Measurements from ENCODE around the gene MCM6. TPM values are rescaled to one million over a fixed set of nuclear protein-coding genes. Genes with fewer than 3 reads are reported as not detected.

Gene MCM6
- total RNA-seq, 1 experiment from 2014 or later, result 44.1 TPM

- H3K9me3 Mint-ChIP-seq (ENCODE audit: low read depth, unreplicated experiment), result no peaks in the 10 kb centered on the region
- H3K27me3 Mint-ChIP-seq (ENCODE audit: unreplicated experiment), result no peaks in the 10 kb centered on the region
- H3K4me1 Mint-ChIP-seq (ENCODE audit: low read depth, unreplicated experiment), result no peaks in the 10 kb centered on the region
- H3K4me3 Mint-ChIP-seq (ENCODE audit: low read depth, unreplicated experiment), result no peak overlapping the region
- H3K36me3 Mint-ChIP-seq (ENCODE audit: insufficient read depth, unreplicated experiment), result peaks cover 23% of the 10 kb centered on the region
- intact Hi-C loops (cut with micrococcal nuclease; ENCODE audit: unreplicated experiment), result no loop called here
- CTCF ChIA-PET, result no interaction called here
- TF ChIP-seq CTCF (IDR thresholded peaks at IDR 0.05; ENCODE audit: unreplicated experiment), result no peak
- no peak overlapping the region for H3K27ac Mint-ChIP-seq (ENCODE audit: unreplicated experiment)
- BruUV-seq (replicated peaks), result no TSS peak
- no peak for DNase-seq
These were observed 27.4 kb upstream of the MCM6 start for GRCh38 chr2:135903650-135904049.

- Mint-ChIP-seq H3K4me3 (ENCODE audit: low read depth, unreplicated experiment) (no peak overlapping the region), H3K27me3 (ENCODE audit: unreplicated experiment) (no peaks in the 10 kb centered on the region), H3K4me1 (ENCODE audit: low read depth, unreplicated experiment) (no peaks in the 10 kb centered on the region), H3K9me3 (ENCODE audit: low read depth, unreplicated experiment) (no peaks in the 10 kb centered on the region), H3K36me3 (ENCODE audit: insufficient read depth, unreplicated experiment) (peaks cover 14% of the 10 kb centered on the region), H3K27ac (ENCODE audit: unreplicated experiment) (no peak overlapping the region)
- CTCF ChIA-PET, result no interaction called here
- TF ChIP-seq CTCF (IDR thresholded peaks at IDR 0.05; ENCODE audit: unreplicated experiment), result no peak
- no peak for DNase-seq
- no TSS peak for BruUV-seq (replicated peaks)
- intact Hi-C loops (cut with micrococcal nuclease; ENCODE audit: unreplicated experiment), result no loop called here
These were observed 23.3 kb upstream of the MCM6 start for GRCh38 chr2:135899567-135899966.

- peaks cover 8% of the 10 kb centered on the region for H3K36me3 Mint-ChIP-seq (ENCODE audit: insufficient read depth, unreplicated experiment)
- intact Hi-C loops (cut with micrococcal nuclease; ENCODE audit: unreplicated experiment), result no loop called here
- no peak overlapping the region for H3K4me3 Mint-ChIP-seq (ENCODE audit: low read depth, unreplicated experiment)
- H3K4me1 Mint-ChIP-seq (ENCODE audit: low read depth, unreplicated experiment), result no peaks in the 10 kb centered on the region
- no TSS peak for BruUV-seq (replicated peaks)
- no peak overlapping the region for H3K27ac Mint-ChIP-seq (ENCODE audit: unreplicated experiment)
- TF ChIP-seq CTCF (IDR thresholded peaks at IDR 0.05; ENCODE audit: unreplicated experiment), result no peak
- CTCF ChIA-PET, result no interaction called here
- H3K27me3 Mint-ChIP-seq (ENCODE audit: unreplicated experiment), result no peaks in the 10 kb centered on the region
- no peaks in the 10 kb centered on the region for H3K9me3 Mint-ChIP-seq (ENCODE audit: low read depth, unreplicated experiment)
- DNase-seq, result no peak
These were observed 22.1 kb upstream of the MCM6 start for GRCh38 chr2:135898234-135898786.

GRCh38 chr2:135894930-135895329, 18.7 kb upstream of the MCM6 start:
- Mint-ChIP-seq H3K27ac (ENCODE audit: unreplicated experiment) (no peak overlapping the region), H3K4me3 (ENCODE audit: low read depth, unreplicated experiment) (no peak overlapping the region), H3K9me3 (ENCODE audit: low read depth, unreplicated experiment) (no peaks in the 10 kb centered on the region), H3K4me1 (ENCODE audit: low read depth, unreplicated experiment) (no peaks in the 10 kb centered on the region), H3K27me3 (ENCODE audit: unreplicated experiment) (no peaks in the 10 kb centered on the region), H3K36me3 (ENCODE audit: insufficient read depth, unreplicated experiment) (no peaks in the 10 kb centered on the region)
- BruUV-seq (replicated peaks), result no TSS peak
- TF ChIP-seq CTCF (IDR thresholded peaks at IDR 0.05; ENCODE audit: unreplicated experiment), result no peak
- CTCF ChIA-PET, result no interaction called here
- no peak for DNase-seq
- intact Hi-C loops (cut with micrococcal nuclease; ENCODE audit: unreplicated experiment), result no loop called here
